Measurements from ENCODE around the gene HECA. TPM values are rescaled to one million over a fixed set of nuclear protein-coding genes. Genes with fewer than 3 reads are reported as not detected.

Gene HECA
- total and polyA plus RNA-seq, 10 of the 15 experiments (the other 5 are each of a cell fraction or from before 2014, with no cell fraction given) = 0.52 to 7.2 (median 2.7) TPM

DNA sequence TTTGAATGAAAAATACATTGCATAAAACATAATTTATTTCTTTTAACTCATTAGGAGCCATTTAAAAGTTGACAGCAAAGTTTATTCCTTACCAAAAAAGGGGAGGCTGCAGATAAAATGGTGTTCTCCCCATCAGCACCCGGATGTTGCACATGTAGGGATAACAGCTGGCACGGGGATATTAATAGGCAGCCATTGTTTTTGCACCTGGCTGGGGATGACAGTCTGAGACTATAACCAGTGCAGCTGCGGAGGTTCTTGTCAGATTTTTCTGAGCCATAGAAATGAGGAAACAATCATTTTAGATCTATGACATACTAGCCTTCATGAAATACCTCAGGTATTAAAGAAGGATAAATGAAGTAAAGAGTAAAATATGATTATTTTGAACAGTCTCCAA, 20.1 kb upstream of the HECA start:
- no peaks in the 10 kb centered on the region for H3K4me1 ChIP-seq (ENCODE audit: control insufficient read depth, insufficient read depth, low read length)
- in situ Hi-C loops (cut with MboI) = no loop called here

More for the DNA sequence above, 20.1 kb upstream of the HECA start:
- no peak overlapping the region for H3K4me3 ChIP-seq
- RAD21 ChIA-PET (ENCODE audit: unreplicated experiment) = no interaction called here
- H3K27me3 ChIP-seq (replicated peaks in 1 of 2; ENCODE audit: control insufficient read depth in 2 of 2, insufficient read depth in 2 of 2, low read length in 1 of 2) = no peaks in the 10 kb centered on the region; a peak in 1 of 4 replicates
- H3K79me2 ChIP-seq (ENCODE audit: control insufficient read depth, insufficient read depth, low read length) = no peaks in the 10 kb centered on the region
- peaks cover 1% of the 10 kb centered on the region for H3K9me3 ChIP-seq (replicated peaks; ENCODE audit: control insufficient read depth, insufficient read depth, low read length)
- no peaks in the 10 kb centered on the region for H4K20me1 ChIP-seq (ENCODE audit: control insufficient read depth, insufficient read depth)
- no peak overlapping the region for H3K4me2 ChIP-seq (ENCODE audit: control insufficient read depth, insufficient read depth)
- POLR2A ChIA-PET = no interaction called here
- no TSS peak for BruUV-seq (replicated peaks)
- no peaks in the 10 kb centered on the region for H3K36me3 ChIP-seq (ENCODE audit: control insufficient read depth in 2 of 2, insufficient read depth in 2 of 2, low read length in 1 of 2)
- no peak for ATAC-seq
- H2AFZ ChIP-seq (ENCODE audit: control insufficient read depth, low read depth, low read length) = no peak overlapping the region
- no peak for TF ChIP-seq CHD4 (IDR thresholded peaks at IDR 0.05)
- no peak for TF ChIP-seq TCF7 (IDR thresholded peaks at IDR 0.05; ENCODE audit: borderline replicate concordance)
- no peak for TF ChIP-seq CHD2 (IDR thresholded peaks at IDR 0.05; ENCODE audit: borderline replicate concordance, low read depth, low read length)
- TF ChIP-seq PAX5 (IDR thresholded peaks at IDR 0.05; ENCODE audit: borderline replicate concordance, low read depth, low read length) = no peak
- TF ChIP-seq, protein P1, sequence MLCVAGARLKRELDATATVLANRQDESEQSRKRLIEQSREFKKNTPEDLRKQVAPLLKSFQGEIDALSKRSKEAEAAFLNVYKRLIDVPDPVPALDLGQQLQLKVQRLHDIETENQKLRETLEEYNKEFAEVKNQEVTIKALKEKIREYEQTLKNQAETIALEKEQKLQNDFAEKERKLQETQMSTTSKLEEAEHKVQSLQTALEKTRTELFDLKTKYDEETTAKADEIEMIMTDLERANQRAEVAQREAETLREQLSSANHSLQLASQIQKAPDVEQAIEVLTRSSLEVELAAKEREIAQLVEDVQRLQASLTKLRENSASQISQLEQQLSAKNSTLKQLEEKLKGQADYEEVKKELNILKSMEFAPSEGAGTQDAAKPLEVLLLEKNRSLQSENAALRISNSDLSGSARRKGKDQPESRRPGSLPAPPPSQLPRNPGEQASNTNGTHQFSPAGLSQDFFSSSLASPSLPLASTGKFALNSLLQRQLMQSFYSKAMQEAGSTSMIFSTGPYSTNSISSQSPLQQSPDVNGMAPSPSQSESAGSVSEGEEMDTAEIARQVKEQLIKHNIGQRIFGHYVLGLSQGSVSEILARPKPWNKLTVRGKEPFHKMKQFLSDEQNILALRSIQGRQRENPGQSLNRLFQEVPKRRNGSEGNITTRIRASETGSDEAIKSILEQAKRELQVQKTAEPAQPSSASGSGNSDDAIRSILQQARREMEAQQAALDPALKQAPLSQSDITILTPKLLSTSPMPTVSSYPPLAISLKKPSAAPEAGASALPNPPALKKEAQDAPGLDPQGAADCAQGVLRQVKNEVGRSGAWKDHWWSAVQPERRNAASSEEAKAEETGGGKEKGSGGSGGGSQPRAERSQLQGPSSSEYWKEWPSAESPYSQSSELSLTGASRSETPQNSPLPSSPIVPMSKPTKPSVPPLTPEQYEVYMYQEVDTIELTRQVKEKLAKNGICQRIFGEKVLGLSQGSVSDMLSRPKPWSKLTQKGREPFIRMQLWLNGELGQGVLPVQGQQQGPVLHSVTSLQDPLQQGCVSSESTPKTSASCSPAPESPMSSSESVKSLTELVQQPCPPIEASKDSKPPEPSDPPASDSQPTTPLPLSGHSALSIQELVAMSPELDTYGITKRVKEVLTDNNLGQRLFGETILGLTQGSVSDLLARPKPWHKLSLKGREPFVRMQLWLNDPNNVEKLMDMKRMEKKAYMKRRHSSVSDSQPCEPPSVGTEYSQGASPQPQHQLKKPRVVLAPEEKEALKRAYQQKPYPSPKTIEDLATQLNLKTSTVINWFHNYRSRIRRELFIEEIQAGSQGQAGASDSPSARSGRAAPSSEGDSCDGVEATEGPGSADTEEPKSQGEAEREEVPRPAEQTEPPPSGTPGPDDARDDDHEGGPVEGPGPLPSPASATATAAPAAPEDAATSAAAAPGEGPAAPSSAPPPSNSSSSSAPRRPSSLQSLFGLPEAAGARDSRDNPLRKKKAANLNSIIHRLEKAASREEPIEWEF (IDR thresholded peaks at IDR 0.05; ENCODE audit: insufficient replicate concordance, low read depth, low read length) = no peak
- TF ChIP-seq, protein P2, sequence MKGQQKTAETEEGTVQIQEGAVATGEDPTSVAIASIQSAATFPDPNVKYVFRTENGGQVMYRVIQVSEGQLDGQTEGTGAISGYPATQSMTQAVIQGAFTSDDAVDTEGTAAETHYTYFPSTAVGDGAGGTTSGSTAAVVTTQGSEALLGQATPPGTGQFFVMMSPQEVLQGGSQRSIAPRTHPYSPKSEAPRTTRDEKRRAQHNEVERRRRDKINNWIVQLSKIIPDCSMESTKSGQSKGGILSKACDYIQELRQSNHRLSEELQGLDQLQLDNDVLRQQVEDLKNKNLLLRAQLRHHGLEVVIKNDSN (IDR thresholded peaks at IDR 0.05; ENCODE audit: borderline replicate concordance, extremely low read length, insufficient read depth, low read depth, low read length) = no peak
- TF ChIP-seq, protein P3, sequence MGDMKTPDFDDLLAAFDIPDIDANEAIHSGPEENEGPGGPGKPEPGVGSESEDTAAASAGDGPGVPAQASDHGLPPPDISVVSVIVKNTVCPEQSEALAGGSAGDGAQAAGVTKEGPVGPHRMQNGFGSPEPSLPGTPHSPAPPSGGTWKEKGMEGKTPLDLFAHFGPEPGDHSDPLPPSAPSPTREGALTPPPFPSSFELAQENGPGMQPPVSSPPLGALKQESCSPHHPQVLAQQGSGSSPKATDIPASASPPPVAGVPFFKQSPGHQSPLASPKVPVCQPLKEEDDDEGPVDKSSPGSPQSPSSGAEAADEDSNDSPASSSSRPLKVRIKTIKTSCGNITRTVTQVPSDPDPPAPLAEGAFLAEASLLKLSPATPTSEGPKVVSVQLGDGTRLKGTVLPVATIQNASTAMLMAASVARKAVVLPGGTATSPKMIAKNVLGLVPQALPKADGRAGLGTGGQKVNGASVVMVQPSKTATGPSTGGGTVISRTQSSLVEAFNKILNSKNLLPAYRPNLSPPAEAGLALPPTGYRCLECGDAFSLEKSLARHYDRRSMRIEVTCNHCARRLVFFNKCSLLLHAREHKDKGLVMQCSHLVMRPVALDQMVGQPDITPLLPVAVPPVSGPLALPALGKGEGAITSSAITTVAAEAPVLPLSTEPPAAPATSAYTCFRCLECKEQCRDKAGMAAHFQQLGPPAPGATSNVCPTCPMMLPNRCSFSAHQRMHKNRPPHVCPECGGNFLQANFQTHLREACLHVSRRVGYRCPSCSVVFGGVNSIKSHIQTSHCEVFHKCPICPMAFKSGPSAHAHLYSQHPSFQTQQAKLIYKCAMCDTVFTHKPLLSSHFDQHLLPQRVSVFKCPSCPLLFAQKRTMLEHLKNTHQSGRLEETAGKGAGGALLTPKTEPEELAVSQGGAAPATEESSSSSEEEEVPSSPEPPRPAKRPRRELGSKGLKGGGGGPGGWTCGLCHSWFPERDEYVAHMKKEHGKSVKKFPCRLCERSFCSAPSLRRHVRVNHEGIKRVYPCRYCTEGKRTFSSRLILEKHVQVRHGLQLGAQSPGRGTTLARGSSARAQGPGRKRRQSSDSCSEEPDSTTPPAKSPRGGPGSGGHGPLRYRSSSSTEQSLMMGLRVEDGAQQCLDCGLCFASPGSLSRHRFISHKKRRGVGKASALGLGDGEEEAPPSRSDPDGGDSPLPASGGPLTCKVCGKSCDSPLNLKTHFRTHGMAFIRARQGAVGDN (IDR thresholded peaks at IDR 0.05) = no peak
- no peak for TF ChIP-seq NFYB (IDR thresholded peaks at IDR 0.05; ENCODE audit: insufficient read depth, low read depth, low read length)
- no peak for TF ChIP-seq SIN3A (IDR thresholded peaks at IDR 0.05; ENCODE audit: low read depth, low read length)
- TF ChIP-seq HDAC2 (IDR thresholded peaks at IDR 0.05) = no peak
- no peak for TF ChIP-seq PAX8 (IDR thresholded peaks at IDR 0.05)
- CTCF ChIA-PET = interaction anchor here (1.4 kb wide), 1 partner anchor 13 kb away, joined by 5 read pairs; no protein-coding TSS in a partner anchor
- DNase-seq (ENCODE audit: low read depth, low spot score) = no peak
- SMC1A ChIA-PET (ENCODE audit: uncharacterized antibody, unreplicated experiment) = interaction anchor here (1.4 kb wide), 1 partner anchor 18 kb away, joined by 3 read pairs; no protein-coding TSS in a partner anchor
- 56% methylated on average over 3 of the region's 3 CpGs for WGBS (ENCODE audit: insufficient coverage, insufficient replicate concordance, low lambda C conversion rate, missing lambda C conversion rate)
- H3K9ac ChIP-seq (ENCODE audit: control insufficient read depth, insufficient read depth, low read length) = no peak overlapping the region
- no peak for FAIRE-seq
- intact Hi-C loops (cut with micrococcal nuclease; ENCODE audit: unreplicated experiment) = loop anchor here (5.0 kb wide), 1 partner anchor 127 kb away; the partner anchor contains the start of gene REPS1
- H3K27ac ChIP-seq (ENCODE audit: control insufficient read depth, insufficient read depth) = no peak overlapping the region
